GM12878 (cell line): ENCODE data around the gene ABCG1. TPM values are rescaled to one million over a fixed set of nuclear protein-coding genes. Genes with fewer than 3 reads are reported as not detected.

Experiments used
- CBFB ChIP-seq: IDR thresholded peaks from 2 replicates; pipeline ENCODE4 v1.6.1; 2016; ENCODE audit warnings: antibody characterized with exemption, low read depth
- CHD2 ChIP-seq: IDR thresholded peaks from 2 replicates; pipeline ENCODE4 v1.6.1; 2011; ENCODE audit warnings: low read depth, low read length, improper control_type of control experiment, borderline replicate concordance
- DPF2 ChIP-seq: fragments of 450-650 bp; IDR thresholded peaks from 2 replicates; pipeline ENCODE4 v1.6.1; 2017; ENCODE audit warnings: mild to moderate bottlenecking
- LARP7 ChIP-seq: fragments of 450-650 bp; IDR thresholded peaks from 2 replicates; pipeline ENCODE4 v1.6.1; 2017; ENCODE audit warnings: mild to moderate bottlenecking
- NFIC ChIP-seq: IDR thresholded peaks from 2 replicates; pipeline ENCODE4 v1.6.1; 2012; ENCODE audit warnings: low read depth, mild to moderate bottlenecking, inconsistent platforms, low read length, moderate library complexity
- NFYB ChIP-seq: IDR thresholded peaks from 2 replicates; pipeline ENCODE4 v1.6.1; 2011; ENCODE audit warnings: low read depth, mild to moderate bottlenecking, low read length, improper control_type of control experiment, moderate library complexity; ENCODE audit not compliant: insufficient read depth
- SP1 ChIP-seq: IDR thresholded peaks from one replicate; pipeline ENCODE4 v1.6.1; 2011; ENCODE audit warnings: low read depth, low read length
- SPI1 ChIP-seq: IDR thresholded peaks from 2 replicates; pipeline ENCODE4 v1.6.1; 2011; ENCODE audit warnings: low read depth, mild to moderate bottlenecking, low read length, moderate library complexity, borderline replicate concordance; ENCODE audit not compliant: insufficient read depth
- SRF ChIP-seq, 2 experiments: IDR thresholded peaks; 2 replicates each; pipeline ENCODE4 v1.6.1; 2011; ENCODE audit warnings: low read depth in 2 of 2, low read length in 2 of 2, mild to moderate bottlenecking in 1 of 2, moderate library complexity in 1 of 2
- TCF12 ChIP-seq: IDR thresholded peaks from 2 replicates; pipeline ENCODE4 v1.6.1; 2011; ENCODE audit warnings: low read depth, mild to moderate bottlenecking, low read length
- TCF7 ChIP-seq: IDR thresholded peaks from 2 replicates; pipeline ENCODE4 v1.6.1; 2014; ENCODE audit warnings: antibody characterized with exemption, borderline replicate concordance
- USF1 ChIP-seq: IDR thresholded peaks from 2 replicates; pipeline ENCODE4 v1.6.1; 2011; ENCODE audit warnings: borderline replicate concordance, low read depth, mild to moderate bottlenecking, moderate library complexity, mixed read lengths, low read length; ENCODE audit not compliant: insufficient read depth; ENCODE audit errors: extremely low read length
- polyA plus RNA-seq, 11 experiments: library from polyadenylated mRNA; depleted of rRNA in 4 of 11; unstranded in 6 of 11; stranded (reverse) in 5 of 11; fragments of >200 nt; fragmentation: Nextera tagmentation in 4 of 11; fragmentation: Illumina TruSeq in 1 of 11; extraction: Ambion mirVana in 4 of 11; extraction: Trizol in 1 of 11; gene quantifications; 1 replicate in 1 of 11; 2 replicates in 10 of 11; pipeline versions ENCODE4 v1.2.1 to v1.2.3, GENCODE V29; 2011 to 2016; ENCODE audit warnings: inconsistent platforms in 2 of 11, missing spikeins in 2 of 11, low read depth in 1 of 11
- total RNA-seq, 4 experiments: library from RNA; depleted of rRNA in 3 of 4; stranded (reverse); fragments of >200 nt in 3 of 4; fragmentation: Illumina TruSeq in 1 of 4; extraction: Trizol in 1 of 4; gene quantifications; 2 replicates each; pipeline versions ENCODE4 v1.2.1 to v1.2.3, GENCODE V29; 2013 to 2021
- TF ChIP-seq, protein P1 (sequence below): IDR thresholded peaks from 2 replicates; pipeline ENCODE4 v1.6.1; 2012; ENCODE audit warnings: low read length, inconsistent platforms

Gene ABCG1
- total and polyA plus RNA-seq, 10 of the 15 experiments (the other 5 are each of a cell fraction or from before 2014, with no cell fraction given): 0.59 to 19.3 (median 5.7) TPM

DNA sequence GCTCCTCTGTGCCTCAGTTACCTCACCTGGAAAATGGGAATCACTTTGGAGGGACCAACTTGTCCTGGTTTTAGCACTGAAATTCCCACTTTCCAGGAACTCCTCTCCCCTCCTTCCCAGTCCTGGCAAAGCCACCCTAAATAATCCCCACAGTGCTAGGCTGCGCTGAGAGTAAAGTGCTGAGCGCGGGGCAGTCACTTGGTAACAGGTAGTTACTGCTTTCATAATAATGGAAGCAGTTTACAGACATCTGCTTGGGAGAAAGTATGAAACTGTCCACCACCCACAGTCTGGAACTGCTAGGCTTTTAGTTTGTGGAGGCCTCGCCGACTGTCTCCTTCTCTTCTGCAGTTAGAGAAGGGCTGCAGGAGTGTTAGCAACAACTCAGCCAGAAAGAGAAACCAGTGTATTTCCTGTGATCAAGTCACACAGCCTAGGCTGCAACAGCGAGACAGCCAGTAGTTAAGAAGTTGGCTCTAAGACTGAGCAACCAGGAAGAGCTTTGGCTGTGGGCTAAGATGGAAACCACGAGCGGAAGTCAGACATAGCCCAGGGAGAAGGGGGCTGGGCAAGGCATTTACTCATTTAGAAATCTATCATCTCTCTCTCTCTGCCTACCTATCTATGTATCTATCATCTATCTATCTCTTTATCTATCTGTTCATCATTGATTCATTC lies 30.8 kb upstream of the ABCG1 start (continued):
- TF ChIP-seq, protein P1, sequence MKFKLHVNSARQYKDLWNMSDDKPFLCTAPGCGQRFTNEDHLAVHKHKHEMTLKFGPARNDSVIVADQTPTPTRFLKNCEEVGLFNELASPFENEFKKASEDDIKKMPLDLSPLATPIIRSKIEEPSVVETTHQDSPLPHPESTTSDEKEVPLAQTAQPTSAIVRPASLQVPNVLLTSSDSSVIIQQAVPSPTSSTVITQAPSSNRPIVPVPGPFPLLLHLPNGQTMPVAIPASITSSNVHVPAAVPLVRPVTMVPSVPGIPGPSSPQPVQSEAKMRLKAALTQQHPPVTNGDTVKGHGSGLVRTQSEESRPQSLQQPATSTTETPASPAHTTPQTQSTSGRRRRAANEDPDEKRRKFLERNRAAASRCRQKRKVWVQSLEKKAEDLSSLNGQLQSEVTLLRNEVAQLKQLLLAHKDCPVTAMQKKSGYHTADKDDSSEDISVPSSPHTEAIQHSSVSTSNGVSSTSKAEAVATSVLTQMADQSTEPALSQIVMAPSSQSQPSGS: peak; percentile 30; the same call in 1 of the 2 replicates
- TF ChIP-seq CBFB (peak; percentile 71), NFYB (0 out of 2 replicates have a peak, but pooled peaks have one; percentile 41), TCF12 (0 out of 2 replicates have a peak, but pooled peaks have one; percentile 29), SPI1 (peak; percentile 68), CHD2 (peak; percentile 73), USF1 (no peak), TCF7 (no peak), SRF (IDR thresholded peaks at IDR 0.05; ENCODE audit: low read depth in 2 of 2, low read length in 2 of 2) (no peak), SP1 (peak; percentile 73), DPF2 (0 out of 2 replicates have a peak, but pooled peaks have one; percentile 32), NFIC (peak; percentile 72), LARP7 (no peak; the same call in 1 of the 2 replicates)
